Measurements from ENCODE around the gene ANKRD13A. TPM values are rescaled to one million over a fixed set of nuclear protein-coding genes. Genes with fewer than 3 reads are reported as not detected.
A peak's percentile ranks its signal among the peaks of the same experiment; 100 is the strongest.
"Not testable (repeated sequence)": the region's sequence is repeated elsewhere in the genome, so short reads cannot be mapped to it uniquely, and the experiment has no call there.

ANKRD13A gene
- total RNA-seq, 1 experiment from 2014 or later = 277 TPM

DNA sequence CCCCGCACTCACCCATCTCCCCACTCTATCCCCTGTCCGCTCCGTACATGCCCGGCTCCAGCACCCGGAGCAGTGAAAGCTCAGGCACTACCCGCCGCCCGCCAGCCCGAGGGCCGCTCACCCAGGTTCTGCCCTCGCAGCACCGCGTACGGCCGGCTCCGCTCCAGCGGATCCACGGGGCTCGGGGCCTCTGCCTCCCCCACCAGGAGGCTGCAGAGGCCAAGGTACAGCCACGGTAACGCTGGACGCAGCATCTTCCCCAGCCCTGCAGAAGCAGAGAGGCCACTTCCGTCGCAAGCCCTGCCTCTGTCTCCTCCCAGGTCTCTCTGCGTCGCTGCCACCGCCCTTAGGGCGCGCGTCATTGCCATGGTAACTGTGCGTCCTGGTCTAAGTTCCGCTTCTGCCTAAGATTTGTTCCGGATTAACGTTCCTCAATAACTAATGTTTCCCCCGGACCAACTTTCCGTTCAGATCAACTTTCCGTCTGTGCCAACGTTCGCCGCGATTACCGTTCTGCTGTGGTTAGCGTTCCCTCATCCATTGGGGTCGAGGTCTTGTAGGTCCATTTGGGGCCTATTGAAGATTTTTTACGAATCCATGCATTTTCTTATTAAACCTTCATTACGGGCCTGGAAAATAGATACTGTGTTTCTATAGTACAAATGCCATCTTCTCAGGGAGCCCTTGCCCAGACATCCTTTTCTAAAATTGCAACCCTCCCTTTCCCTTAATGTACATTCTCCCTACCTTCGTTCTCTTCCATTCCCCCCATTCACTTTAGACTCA, 49.2 kb downstream of the ANKRD13A start, which contains the start of gene C12orf76:
Gene C12orf76, minus strand, starts transcription at position 281 of the 786 bp plus-strand sequence. Its CDS starts 27 bp downstream, at position 254.
- Histone ChIP-seq H3K4me3 (ENCODE audit: low read length) (peak within 1 kb of the TSS; percentile 90), H3K4me1 (ENCODE audit: low read length) (peaks cover 29% of the 10 kb centered on the region), H3K9ac (ENCODE audit: low read length) (peak within 1 kb of the TSS; percentile 82), H4K20me1 (ENCODE audit: insufficient read depth, low read depth, low read length) (no peaks in the 10 kb centered on the region), H3K27ac (ENCODE audit: low read length) (peak within 1 kb of the TSS; percentile 87), H3K9me2 (replicated peaks; ENCODE audit: insufficient read depth, low read length) (no peaks in the 10 kb centered on the region), H3K27me3 (ENCODE audit: low read length) (no peaks in the 10 kb centered on the region), H3K9me3 (ENCODE audit: low read length) (no peaks in the 10 kb centered on the region), H3K4me2 (ENCODE audit: low read depth, low read length, poor library complexity, severe bottlenecking) (peak within 1 kb of the TSS; percentile 98), H3K79me2 (ENCODE audit: low read length) (peaks cover 35% of the 10 kb centered on the region), H2AFZ (ENCODE audit: low read length) (peak within 1 kb of the TSS; percentile 51), H3K36me3 (ENCODE audit: insufficient read depth, low read length) (no peaks in the 10 kb centered on the region)
- peak; percentile 99 for DNase-seq

DNA sequence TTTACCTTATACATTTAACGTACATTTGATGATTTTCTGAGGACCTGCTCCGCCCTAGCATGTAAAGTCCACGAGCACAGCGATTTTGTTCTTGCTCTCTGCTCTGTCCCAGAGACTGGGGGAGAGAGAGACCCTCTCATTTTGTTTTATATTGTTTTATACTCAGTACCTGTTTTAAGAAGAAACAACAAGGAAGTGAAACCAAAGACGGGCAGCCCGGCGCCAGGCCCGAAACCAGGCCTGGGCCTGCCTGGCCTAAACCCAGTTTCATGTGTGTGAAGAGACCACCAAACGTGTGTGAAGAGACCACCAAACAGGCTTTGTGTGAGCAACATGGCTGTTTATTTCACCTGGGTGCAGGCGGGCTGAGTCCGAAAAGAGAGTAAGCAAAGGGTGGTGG, 49.8 kb downstream of the ANKRD13A start:
- Histone ChIP-seq H3K9ac (ENCODE audit: low read length) (peak overlapping the region; percentile 82), H3K4me3 (ENCODE audit: low read length) (peak overlapping the region; percentile 90)
- DNase-seq = peak; percentile 81

GRCh38 chr12:110049666-110050065, 50.4 kb downstream of the ANKRD13A start:
- Histone ChIP-seq H3K4me3 (ENCODE audit: low read length) (peak overlapping the region; percentile 90; the same call in 1 of the 2 replicates), H2AFZ (ENCODE audit: low read length) (peak overlapping the region; percentile 51; the same call in 1 of the 2 replicates), H3K79me2 (ENCODE audit: low read length) (peaks cover 35% of the 10 kb centered on the region), H3K4me2 (ENCODE audit: low read depth, low read length, poor library complexity, severe bottlenecking) (peak overlapping the region; percentile 98), H3K4me1 (ENCODE audit: low read length) (peaks cover 29% of the 10 kb centered on the region), H3K9ac (ENCODE audit: low read length) (peak overlapping the region; percentile 82; the same call in 1 of the 2 replicates), H3K27ac (ENCODE audit: low read length) (peak overlapping the region; percentile 87; the same call in 1 of the 2 replicates)
- H3K9me3 ChIP-seq (ENCODE audit: low read length); DNase-seq; H3K27me3 ChIP-seq (ENCODE audit: low read length); H3K36me3 ChIP-seq (ENCODE audit: insufficient read depth, low read length); H4K20me1 ChIP-seq (ENCODE audit: insufficient read depth, low read depth, low read length); H3K9me2 ChIP-seq (replicated peaks; ENCODE audit: insufficient read depth, low read length): not testable (repeated sequence)

More for the DNA sequence above, 49.8 kb downstream of the ANKRD13A start:
- not testable (repeated sequence) for H3K27me3 ChIP-seq (ENCODE audit: low read length); H3K9me3 ChIP-seq (ENCODE audit: low read length); H4K20me1 ChIP-seq (ENCODE audit: insufficient read depth, low read depth, low read length); H3K9me2 ChIP-seq (replicated peaks; ENCODE audit: insufficient read depth, low read length); H3K36me3 ChIP-seq (ENCODE audit: insufficient read depth, low read length)
- H3K4me2 ChIP-seq (ENCODE audit: low read depth, low read length, poor library complexity, severe bottlenecking) = peak overlapping the region; percentile 98
- peak overlapping the region; percentile 87 for H3K27ac ChIP-seq (ENCODE audit: low read length)
- H3K4me1 ChIP-seq (ENCODE audit: low read length) = peaks cover 29% of the 10 kb centered on the region
- H3K79me2 ChIP-seq (ENCODE audit: low read length) = peaks cover 35% of the 10 kb centered on the region
- H2AFZ ChIP-seq (ENCODE audit: low read length) = peak overlapping the region; percentile 51

GRCh38 chr12:110050927-110051326, 51.7 kb downstream of the ANKRD13A start:
- DNase-seq = no peak
- H3K79me2 ChIP-seq (ENCODE audit: low read length) = peaks cover 24% of the 10 kb centered on the region
- H3K4me2 ChIP-seq (ENCODE audit: low read depth, low read length, poor library complexity, severe bottlenecking) = no peak overlapping the region
- no peak overlapping the region for H2AFZ ChIP-seq (ENCODE audit: low read length)
- H3K27me3 ChIP-seq (ENCODE audit: low read length) = no peaks in the 10 kb centered on the region
- H3K9me2 ChIP-seq (replicated peaks; ENCODE audit: insufficient read depth, low read length) = no peaks in the 10 kb centered on the region
- no peak overlapping the region for H3K4me3 ChIP-seq (ENCODE audit: low read length)
- no peaks in the 10 kb centered on the region for H3K9me3 ChIP-seq (ENCODE audit: low read length)
- no peak overlapping the region for H3K27ac ChIP-seq (ENCODE audit: low read length)
- H3K4me1 ChIP-seq (ENCODE audit: low read length) = peaks cover 29% of the 10 kb centered on the region
- no peak overlapping the region for H3K9ac ChIP-seq (ENCODE audit: low read length)
- H3K36me3 ChIP-seq (ENCODE audit: insufficient read depth, low read length) = no peaks in the 10 kb centered on the region
- no peaks in the 10 kb centered on the region for H4K20me1 ChIP-seq (ENCODE audit: insufficient read depth, low read depth, low read length)

DNA sequence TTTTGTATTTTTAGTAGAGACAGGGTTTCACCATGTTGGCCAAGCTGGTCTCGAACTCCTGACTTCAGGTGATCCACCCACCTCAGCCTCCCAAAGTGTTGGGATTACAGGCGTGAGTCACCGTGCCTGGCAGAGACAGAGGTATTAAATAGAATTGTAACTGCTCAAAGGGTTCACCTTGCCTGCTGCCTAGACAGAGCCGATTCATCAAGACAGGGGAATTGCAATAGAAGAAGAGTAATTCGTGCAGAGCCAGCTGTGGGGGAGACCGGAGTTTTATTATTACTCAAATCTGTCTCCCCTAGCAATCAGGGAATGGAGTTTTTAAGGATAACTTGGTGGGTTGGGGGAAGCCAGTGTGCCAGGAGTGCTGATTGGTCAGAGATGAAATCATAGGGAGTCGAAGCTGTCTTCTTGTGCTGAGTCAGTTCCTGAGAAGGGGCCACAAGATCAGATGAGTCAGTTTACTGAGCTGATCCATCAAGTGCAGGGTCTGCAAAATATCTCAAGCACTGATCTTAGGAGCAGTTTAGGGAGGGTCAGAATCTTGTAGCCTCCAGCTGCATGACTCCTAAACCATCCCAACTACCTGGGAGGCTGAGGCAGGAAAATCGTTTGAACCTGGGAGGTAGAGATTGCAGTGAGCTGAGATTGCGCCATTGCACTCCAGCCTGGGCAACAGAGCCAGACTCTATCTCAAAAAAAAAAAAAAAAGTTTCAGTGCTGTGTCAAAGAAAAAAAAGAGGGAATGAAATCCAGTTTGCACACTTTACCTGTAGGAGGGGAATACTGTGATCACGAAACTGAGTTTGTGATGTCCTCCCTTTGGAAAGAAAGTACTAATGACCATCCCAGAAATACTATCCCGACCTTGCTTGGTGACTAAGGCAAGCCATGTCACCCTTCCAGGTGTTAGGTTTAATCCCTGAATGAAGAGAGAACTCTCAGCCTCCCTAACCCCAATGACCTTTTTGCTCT, 56.4 kb downstream of the ANKRD13A start:
- H3K9ac ChIP-seq (ENCODE audit: low read length); H3K4me2 ChIP-seq (ENCODE audit: low read depth, low read length, poor library complexity, severe bottlenecking); H3K9me3 ChIP-seq (ENCODE audit: low read length); H3K9me2 ChIP-seq (replicated peaks; ENCODE audit: insufficient read depth, low read length); H3K79me2 ChIP-seq (ENCODE audit: low read length); H3K27me3 ChIP-seq (ENCODE audit: low read length); H2AFZ ChIP-seq (ENCODE audit: low read length); H4K20me1 ChIP-seq (ENCODE audit: insufficient read depth, low read depth, low read length); H3K27ac ChIP-seq (ENCODE audit: low read length); H3K36me3 ChIP-seq (ENCODE audit: insufficient read depth, low read length); DNase-seq; H3K4me1 ChIP-seq (ENCODE audit: low read length); H3K4me3 ChIP-seq (ENCODE audit: low read length): not testable (repeated sequence)

DNA sequence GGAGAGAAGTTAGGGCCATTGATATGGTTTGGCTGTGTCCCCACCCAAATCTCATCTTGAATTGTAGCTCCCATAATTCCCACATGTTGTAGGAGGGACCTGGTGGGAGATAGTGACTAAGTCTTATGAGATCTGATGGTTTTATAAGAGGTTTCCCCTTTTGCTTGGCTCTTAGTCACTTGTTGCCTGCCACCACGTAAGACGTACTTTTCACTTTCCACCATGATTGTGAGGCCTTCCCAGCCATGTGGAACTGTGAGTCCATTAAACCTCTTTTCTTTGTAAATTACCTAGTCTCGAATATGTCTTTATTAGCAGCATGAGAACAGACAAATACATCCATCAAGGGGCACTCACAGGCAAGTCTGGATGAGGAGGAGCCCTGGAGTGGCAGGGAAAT, 57.4 kb downstream of the ANKRD13A start:
- not testable (repeated sequence) for DNase-seq

DNA sequence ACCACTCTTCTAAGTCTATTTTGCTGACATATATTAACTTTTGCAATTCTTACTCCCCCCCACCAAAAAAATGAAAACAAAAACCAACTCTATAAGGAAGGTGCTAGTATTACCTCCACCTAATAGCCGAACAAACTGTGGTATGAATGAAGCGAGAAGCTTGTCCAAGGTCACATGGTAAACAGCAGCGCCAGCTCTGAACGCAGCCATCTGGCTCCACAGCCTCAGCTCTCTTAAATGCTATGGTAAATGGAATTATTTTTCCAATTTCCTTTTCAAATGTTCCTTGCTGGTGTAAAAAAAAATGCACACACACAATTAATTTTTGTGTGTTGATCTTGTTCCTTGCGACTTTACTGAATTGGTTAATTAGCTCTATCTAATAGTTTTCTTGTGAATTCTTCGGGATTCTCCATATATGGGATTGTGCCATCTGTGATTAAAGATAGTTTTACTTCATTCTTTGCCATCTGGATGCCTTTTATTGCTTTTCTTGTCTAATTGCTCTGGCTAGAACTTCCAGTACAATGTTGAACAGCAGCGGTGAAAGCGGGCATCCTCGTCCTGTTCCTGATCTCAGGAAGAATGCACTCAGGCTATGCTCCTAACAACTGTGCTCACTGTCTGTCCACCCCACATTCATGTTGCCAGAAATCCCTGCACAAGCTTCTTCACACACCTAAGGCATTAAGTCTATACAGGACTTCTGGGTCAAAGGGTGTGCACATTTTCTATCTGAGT, 59.8 kb downstream of the ANKRD13A start:
- no peaks in the 10 kb centered on the region for H3K9me2 ChIP-seq (replicated peaks; ENCODE audit: insufficient read depth, low read length)
- H3K4me3 ChIP-seq (ENCODE audit: low read length) = no peak overlapping the region
- no peak for DNase-seq
- H3K36me3 ChIP-seq (ENCODE audit: insufficient read depth, low read length) = no peaks in the 10 kb centered on the region
- H4K20me1 ChIP-seq (ENCODE audit: insufficient read depth, low read depth, low read length) = no peaks in the 10 kb centered on the region
- no peak overlapping the region for H3K27ac ChIP-seq (ENCODE audit: low read length)
- no peaks in the 10 kb centered on the region for H3K27me3 ChIP-seq (ENCODE audit: low read length)
- no peak overlapping the region for H3K9ac ChIP-seq (ENCODE audit: low read length)
- H2AFZ ChIP-seq (ENCODE audit: low read length) = no peak overlapping the region
- no peaks in the 10 kb centered on the region for H3K79me2 ChIP-seq (ENCODE audit: low read length)
- no peaks in the 10 kb centered on the region for H3K4me1 ChIP-seq (ENCODE audit: low read length)
- no peaks in the 10 kb centered on the region for H3K9me3 ChIP-seq (ENCODE audit: low read length)
- no peak overlapping the region for H3K4me2 ChIP-seq (ENCODE audit: low read depth, low read length, poor library complexity, severe bottlenecking)

More for the DNA sequence above, 57.4 kb downstream of the ANKRD13A start:
- not testable (repeated sequence) for H3K4me3 ChIP-seq (ENCODE audit: low read length); H3K36me3 ChIP-seq (ENCODE audit: insufficient read depth, low read length); H3K79me2 ChIP-seq (ENCODE audit: low read length); H4K20me1 ChIP-seq (ENCODE audit: insufficient read depth, low read depth, low read length); H3K27me3 ChIP-seq (ENCODE audit: low read length); H3K9me3 ChIP-seq (ENCODE audit: low read length); H2AFZ ChIP-seq (ENCODE audit: low read length); H3K9ac ChIP-seq (ENCODE audit: low read length); H3K27ac ChIP-seq (ENCODE audit: low read length); H3K4me1 ChIP-seq (ENCODE audit: low read length); H3K9me2 ChIP-seq (replicated peaks; ENCODE audit: insufficient read depth, low read length); H3K4me2 ChIP-seq (ENCODE audit: low read depth, low read length, poor library complexity, severe bottlenecking)

Measured in Karpas-422 (cell line).